Posterior cingulate gyrus (tissue), 11 donors: Measurements from ENCODE around the gene SLC25A21.
A peak's percentile ranks its signal among the peaks of the same experiment; 100 is the strongest.
"Not testable (repeated sequence)": the region's sequence is repeated elsewhere in the genome, so short reads cannot be mapped to it uniquely, and the experiment has no call there.

Source experiments
- DNase-seq, 10 donors: peaks; one replicate each; pipeline versions ENCODE4 v3.0.0 to v3.0.0-alpha.2; 2020 to 2021; ENCODE audit warnings: mixed read lengths in 3 of 10
- intact Hi-C: fragments of 100-400 bp; cut with DNase I; formaldehyde crosslinking; loops from one replicate; pipeline ENCODE4 v1.15.1; 2023

Gene SLC25A21

DNA sequence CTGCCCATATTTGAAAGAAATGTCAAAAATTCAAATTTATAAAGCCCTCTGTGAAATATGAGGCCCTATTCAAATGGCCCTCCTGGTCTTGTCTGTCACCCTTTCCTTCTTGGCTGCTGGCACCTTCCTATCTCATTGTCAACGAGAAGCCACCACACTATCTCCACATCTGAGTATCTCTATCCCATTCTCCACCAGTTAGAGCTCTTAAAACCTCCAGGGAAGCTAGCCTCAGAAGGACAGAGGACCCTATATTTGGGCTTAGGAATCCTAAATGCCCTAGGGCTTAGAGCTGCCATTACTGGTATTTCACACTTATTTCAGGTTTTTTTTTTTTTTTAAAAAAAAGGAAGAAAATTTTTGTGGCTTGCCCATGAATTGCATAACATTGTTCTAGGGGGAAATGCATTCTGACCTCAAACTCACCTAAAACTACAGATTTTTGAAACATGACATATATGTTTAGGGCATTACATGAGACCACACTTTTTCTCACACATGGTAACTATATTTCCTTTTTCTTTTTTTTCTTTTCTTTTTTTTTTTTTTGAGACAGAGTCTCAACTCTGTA, 25.0 kb downstream of the SLC25A21 start:
- intact Hi-C loops = no loop called here
- DNase-seq = no peak

DNA sequence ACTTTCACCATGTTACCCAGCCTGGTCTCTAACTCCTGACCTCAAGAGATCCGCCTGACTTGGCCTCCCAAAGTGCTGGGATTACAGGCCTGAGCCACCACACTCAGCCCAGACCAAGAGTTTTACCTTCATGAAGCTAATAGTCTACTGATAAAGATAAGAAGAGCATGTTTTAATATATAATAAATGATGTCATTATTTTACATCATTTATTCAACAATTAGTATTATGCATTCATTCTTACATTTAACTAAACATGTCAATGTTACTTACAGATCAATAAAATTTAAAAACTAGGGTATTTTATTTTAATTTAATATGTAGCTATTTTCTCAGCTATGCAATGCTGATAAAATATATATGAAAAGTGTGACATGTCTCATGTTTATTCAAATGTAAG, 26.0 kb downstream of the SLC25A21 start:
- DNase-seq, intact Hi-C loops: not testable (repeated sequence)

DNA sequence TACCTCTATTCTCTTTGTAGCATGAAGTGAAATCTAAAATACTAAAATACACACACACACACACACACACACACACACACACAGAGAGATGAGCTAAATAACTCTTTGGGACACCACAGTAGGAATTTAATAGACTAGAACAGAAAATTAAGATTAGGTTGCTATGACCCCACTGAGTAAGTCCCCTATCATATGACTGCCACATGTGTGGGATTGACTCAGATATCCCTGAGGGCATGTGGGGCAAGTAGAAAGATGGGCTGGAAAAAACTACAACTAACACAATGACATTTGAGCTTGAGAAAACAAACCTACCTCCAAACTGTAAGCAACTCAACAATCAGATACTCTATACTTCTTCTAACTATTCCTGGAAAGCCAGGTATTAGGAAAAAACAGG, 27.0 kb downstream of the SLC25A21 start:
- intact Hi-C loops = no loop called here
- DNase-seq = no peak

DNA sequence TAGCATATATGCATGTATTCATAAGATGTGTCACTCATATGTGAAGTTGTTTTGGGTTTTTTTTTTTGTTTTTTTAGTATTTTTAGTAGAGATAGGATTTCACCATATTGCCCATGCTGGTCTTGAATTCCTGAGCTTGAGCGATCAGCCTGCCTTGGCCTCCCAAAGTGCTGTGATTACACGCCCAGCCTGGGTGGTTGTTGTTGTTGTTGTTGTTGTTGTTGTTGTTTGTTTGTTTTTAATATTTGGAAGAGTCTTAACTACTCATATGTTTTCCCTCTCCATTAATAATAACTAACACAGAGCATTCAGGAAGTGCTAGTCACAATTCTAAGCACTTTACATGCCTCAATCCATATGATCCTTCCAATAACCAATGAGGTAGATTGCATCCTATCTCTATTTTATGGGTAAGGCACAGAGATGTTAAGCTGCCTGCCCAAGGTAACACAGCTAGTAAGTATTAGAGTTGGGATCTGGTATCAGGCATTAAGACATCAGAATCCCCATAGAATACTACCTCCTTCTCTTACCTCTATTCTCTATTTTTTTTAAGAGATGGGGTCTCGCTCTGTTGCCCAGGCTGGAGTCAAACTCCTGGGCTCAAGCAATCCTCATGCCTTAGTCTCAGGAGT, 27.6 kb downstream of the SLC25A21 start:
- DNase-seq = no peak
- intact Hi-C loops = no loop called here

DNA sequence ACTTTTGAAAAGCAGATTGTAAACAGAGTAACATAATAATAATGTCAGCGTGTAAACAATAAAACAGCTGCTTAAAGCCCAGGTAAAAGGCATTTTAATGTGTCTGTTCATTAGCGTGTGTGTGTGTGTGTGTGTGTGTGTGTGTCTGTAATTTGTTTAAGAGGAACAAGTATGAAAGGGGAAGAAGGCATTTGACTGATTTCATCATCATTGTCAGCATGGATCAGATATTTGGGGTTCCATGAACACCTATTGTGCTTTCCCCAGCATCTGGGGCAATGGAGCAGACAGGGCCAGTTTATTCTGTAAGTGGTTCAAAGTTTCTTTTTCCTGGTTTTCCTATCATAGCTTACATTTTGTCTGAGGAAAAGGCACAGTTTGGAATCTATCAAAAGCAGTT, 28.9 kb downstream of the SLC25A21 start:
- DNase-seq = no peak
- intact Hi-C loops = no loop called here

DNA sequence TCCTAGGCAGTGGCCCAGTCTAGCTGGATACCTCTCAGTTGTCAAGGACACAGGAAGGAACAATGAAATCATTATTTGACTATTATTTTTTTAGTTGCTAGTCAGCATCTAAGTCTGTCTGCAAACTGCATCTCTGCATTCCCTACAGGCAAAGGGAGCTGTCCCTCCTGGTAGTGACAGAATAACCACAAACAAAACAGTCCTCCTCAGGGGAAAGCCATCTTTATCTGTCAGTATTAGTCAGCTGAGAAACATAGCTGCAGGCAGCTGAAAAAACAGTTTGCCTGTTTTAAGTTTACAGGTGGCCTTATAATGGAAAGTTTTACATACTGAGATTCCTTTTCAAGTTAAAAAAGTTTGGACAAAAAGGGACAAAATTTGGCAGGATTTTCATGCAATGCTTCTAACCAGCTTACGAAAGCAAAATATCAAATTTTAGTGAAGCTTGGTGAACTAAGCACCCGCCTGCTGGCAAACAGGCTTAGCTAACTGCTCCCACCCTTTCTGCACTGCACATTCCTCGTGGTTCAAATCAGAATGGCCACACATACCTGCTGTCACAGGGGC, 29.5 kb downstream of the SLC25A21 start:
- no peak for DNase-seq
- intact Hi-C loops = no loop called here

DNA sequence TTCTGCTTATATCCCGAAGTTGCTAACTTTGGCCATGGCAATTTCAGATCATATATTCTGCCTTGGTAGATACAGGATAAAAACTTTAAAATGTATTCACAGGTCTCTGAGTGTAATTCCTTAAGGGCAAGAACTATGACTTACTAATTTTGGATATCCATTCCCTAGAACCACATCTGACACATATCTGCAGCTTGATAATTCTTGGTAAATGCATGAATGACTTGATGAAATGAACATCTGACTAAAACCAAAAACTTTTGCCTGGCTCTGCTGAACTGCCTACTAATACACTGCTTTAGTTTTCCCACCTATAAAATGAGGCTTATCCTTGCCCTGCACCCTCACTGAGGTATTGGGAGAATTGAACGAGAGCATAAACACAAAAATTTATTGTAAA, 32.2 kb downstream of the SLC25A21 start:
- intact Hi-C loops = no loop called here

DNA sequence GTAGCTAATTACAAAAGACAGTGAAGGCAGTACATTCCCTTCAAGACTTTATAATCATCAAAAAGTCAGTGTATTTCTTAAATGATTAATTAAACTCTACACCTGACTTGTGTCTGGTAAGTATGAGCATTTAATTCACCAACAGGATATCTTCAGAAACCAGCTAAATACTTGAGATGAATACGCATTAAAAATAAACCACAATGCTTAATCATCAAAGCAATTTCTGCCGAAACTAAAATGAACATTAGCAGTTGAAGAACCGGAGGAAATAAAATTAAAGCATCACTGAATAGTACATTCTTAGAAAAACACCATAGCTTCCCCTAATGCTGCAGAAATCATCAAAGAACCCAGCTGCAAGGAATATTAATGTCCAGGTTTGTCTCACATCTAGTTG, 32.7 kb downstream of the SLC25A21 start:
- DNase-seq = no peak
- intact Hi-C loops = no loop called here

More for the DNA sequence above, 32.2 kb downstream of the SLC25A21 start:
- no peak for DNase-seq

DNA sequence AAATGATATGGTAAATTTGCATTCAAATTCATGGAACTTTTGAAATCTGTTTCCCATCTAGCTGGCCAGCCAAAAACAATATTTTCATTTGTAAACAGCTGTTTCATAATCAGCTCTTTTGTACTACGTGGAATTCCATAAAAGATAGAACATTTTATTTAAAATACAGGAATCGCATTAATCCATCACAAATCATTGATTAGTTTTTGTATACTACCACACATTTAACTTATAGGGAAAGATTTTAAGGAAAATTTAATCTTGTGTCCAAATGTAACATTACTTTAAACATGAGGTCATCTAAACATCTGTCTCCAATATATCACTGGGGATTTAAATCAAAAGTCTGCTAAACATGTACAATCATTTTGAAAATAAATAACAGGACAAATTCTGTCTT, 33.5 kb downstream of the SLC25A21 start:
- intact Hi-C loops = no loop called here
- no peak for DNase-seq

DNA sequence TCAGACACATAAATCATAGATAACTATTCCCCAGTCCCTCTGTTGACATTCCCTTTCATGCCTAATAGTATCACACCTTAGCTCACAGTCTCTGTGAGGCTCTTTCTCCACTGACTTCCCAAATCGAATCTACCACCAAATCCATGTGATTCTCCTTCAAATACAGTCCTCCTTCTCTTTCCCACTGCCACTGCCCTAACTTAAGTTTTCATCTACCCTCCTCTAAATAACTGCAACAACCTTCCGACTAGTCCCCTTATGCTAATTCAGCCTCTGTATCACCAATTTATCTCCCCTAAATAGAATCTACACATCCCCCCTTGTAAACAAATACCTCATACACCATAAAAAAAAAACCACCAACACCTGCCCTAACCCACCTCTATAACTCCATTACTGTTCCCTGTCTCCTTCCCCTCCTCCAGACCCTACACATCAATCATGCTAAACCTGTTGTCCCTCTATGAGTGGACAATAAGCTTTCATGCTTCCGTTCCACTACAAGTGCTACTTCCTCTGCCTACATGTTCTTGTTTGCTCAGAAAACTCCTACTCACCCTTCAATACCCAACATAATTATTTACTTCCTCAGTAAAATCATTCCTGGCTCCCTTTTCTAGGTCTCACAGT, 39.0 kb downstream of the SLC25A21 start:
- intact Hi-C loops = no loop called here
- DNase-seq = no peak

DNA sequence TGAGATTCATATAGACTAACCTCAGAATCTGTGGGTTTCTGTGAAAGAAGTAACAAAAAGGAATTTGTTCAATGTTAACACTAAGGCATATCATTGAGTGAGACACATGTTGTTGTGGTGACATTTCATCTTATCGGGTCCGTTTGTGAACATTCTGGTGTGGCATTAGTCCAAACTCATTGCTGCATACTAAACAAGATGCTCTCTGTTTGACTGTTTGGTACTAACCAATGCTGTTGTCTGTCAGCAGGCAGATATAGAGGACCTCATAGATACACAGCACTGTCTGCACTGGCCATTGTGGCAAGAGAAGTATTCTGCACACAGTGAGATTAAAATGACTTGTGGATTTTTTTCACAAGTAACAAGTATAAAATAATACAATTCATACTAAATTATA, 41.2 kb downstream of the SLC25A21 start:
- intact Hi-C loops = no loop called here
- DNase-seq = peak in 1 of 10 donors; percentile 16

DNA sequence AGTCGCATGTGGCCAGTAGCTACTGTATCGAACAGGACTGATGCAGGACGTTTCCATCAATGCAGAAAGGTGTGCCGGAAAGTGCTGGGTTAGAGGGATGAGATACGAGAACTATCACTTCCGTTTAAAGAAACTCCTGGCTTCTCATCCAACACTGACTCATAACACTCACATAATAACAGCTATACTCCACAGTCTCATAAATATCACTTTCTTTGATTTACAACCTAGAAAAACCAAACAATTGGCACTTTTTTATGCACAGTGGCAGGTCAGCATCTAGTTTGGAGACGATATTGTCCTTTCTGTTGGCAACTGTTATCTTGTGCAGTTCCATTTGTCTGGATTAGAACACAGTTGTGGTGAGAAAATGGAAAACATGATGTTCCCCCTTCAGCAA, 43.4 kb downstream of the SLC25A21 start:
- intact Hi-C loops = no loop called here
- no peak for DNase-seq

DNA sequence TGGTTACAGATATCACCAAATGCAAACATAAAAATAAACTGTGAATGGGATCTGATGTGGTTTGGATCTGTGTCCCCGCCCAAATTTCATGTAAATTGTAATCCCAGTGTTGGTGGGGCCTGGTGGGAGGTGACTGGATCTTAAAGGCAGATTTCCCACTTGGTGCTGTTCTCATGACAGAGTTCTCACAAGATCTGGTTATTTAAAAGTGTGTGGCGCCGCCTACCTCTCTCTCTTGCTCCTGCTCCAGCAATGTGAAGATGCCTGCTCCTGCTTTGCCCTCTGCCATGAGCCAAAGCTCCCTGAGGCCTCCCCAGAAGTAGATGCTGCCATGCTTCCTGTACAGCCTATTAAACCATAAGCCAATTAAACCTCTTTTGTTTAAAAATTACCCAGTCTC, 47.8 kb downstream of the SLC25A21 start:
- DNase-seq = no peak
- intact Hi-C loops = no loop called here

DNA sequence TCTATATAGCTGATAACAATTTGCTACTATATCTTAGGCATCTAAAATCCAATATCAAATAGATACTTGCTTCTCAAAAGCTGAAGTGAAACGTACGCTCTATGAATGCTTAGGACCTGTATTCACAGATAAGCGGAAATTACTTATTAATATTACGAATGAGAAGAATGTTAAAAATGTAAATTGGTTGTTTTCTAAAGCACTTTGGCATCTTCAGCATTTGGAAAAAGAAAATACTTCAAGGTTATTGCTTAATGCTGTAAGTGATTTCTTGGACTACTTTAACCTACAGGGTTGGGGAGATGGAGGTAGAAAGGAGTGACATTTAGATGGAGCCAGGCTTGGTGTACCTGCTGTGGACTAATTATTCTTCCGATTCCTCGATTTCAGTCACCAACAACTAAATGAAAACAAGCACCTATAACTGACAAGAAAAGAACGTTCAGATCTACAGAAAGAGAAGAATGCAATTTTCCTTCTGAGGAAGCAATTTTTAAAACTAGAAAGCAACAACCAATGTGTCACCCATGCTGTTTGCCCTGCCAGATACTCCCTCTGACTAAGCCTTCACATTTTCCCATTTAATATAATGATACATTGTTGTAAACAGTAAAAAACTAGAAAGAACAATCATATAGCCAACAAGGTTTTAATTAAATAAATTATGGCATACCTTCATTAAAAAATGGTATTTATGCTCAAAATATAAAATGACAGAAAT, 49.3 kb downstream of the SLC25A21 start:
- DNase-seq = no peak
- intact Hi-C loops = no loop called here

DNA sequence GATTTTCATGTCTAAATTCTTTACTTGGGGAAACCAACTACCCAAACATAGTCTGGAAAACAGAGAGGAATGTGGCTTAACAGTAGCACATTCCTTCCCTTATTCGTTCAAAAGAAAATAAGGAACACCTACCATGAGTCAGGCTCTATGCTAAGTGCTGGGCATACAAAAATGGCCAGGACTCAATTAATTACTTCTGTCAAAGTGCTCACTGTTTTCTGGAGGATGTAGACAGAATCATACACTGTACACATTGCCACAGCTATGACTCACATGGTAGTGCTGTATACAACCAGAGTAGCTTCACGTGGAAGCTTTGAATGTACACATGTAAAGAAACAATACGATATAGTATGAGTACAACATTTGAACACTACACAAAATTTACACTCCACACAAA, 50.1 kb downstream of the SLC25A21 start:
- no peak for DNase-seq
- intact Hi-C loops = no loop called here

DNA sequence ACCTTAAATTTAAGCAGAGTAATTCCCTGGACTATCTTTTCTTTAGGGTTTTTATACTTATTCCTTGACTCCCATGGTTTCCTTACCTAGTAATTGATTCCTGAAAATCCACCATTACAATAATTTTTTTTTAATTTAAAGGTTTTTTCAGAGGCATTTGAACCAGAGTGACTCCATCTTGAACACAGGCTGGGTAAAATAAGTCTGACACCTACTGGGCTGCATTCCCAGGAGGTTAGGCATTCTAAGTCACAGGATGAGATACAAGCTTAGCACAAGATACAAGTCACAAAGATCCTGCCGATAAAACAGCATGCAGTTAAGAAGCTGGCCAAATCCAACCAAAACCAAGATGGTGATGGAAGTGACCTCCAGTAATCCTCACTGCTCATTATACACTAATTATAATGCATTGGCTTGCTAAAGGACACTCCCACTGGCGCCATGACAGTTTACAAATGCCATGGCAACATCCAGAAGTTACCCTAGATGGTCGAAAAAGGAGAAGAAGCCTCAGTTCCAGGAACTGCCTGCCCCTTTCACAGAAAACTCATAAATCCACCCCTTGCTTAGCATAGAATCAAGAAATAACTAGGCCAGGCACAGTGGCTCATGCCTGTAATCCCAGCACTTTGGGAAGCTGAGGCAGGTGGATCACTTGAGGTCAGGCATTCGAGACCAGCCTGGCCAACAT, 53.6 kb downstream of the SLC25A21 start:
- intact Hi-C loops = no loop called here
- no peak for DNase-seq

DNA sequence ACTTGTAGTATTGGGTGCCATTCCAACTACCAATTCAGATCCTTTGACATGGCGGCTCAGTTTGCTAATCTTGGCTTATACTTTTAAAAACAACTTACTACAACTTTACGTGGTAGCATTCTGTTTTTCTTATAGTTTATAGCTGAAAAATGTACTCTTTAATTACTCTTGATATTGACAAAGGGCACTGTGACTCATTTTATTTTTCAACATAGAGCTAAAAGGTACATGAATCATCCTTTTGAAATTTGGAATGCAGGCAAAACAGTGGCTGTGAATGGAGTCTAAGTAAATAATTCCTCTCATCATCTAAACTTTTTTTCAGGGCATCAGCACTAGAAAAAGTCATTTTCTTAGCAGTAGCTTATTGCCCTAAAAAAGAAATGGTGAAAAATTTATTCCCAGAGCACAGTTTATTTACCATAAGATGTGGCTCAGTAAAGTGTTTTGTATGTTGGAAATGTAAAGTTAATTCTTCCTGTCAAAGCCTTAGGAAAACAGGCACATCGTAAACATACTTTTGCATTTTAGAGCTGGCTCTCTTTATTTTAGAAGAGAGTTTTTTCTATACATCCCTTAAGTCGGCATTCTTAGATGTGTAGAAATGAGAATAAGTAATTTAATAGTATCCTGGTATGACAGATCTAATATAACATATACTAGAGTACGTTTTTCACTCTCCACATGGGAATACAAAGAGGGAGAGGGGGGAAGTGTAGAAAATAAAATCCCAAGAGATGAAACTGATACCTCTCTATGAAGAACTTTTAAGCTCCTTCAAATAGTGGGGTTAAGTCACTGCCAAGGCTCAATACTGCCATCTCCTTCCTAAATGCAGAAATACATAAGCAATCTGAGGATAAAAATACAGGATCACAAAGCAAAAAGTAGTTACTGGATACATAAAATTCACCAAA, 55.2 kb downstream of the SLC25A21 start:
- DNase-seq = no peak
- intact Hi-C loops = no loop called here

DNA sequence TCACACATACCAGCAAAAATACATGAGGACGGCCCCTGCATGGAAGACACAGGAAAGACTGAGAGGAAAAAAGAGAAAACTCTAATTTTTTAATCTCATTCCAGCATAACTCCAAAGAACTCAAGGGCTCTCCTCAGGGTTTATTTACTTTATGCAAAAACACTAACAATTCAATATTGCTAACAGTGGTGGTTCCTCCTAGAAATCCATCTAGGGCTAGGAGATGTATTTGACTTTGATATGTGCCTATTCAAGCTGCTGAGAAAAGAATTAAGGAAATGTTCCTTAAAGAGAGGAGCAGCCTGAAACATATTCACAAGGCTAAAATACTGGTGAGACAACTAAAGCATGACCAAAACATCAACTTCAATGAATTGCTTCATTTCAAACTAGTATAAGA, 57.0 kb downstream of the SLC25A21 start:
- intact Hi-C loops = no loop called here
- DNase-seq = no peak

DNA sequence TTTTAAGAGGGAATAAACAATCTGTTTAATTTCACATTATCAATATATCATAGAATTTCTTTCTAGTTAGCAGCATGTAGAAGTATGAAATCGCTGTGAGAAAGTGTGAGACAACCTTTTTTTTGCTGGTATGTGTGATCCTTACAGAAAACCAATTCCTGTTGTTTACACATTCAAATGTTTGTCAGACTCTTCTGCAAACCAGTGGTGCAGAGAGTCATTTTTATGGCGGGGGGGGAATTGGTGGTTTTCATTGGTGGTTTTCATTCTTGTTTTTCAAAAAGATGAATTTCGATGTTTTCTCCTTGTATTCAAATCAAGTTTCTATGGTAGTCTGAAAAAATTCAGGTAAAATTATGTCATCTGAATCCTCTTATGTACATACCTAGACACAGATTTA, 57.8 kb downstream of the SLC25A21 start:
- no peak for DNase-seq
- intact Hi-C loops = no loop called here

DNA sequence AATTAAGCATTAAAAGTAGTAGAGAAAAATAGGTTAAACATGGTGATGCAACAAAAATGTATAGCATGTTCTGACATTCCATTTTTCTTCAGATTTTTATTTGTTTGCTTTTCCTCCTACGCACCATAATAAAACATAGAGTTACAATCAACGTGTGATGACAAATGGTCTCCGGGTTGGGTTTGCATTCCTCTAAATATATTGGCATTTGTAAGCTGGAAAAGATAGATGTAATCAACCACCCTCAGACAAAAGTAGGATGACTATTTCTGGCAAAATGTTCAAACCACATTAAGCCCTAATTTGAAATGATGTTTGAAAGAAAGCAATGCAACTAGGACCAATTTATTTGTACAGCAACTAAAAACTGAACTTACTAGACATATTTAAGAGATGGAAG, 58.4 kb downstream of the SLC25A21 start:
- intact Hi-C loops = no loop called here
- no peak for DNase-seq
